ENCODE data around the gene HTR3D.

DNA sequence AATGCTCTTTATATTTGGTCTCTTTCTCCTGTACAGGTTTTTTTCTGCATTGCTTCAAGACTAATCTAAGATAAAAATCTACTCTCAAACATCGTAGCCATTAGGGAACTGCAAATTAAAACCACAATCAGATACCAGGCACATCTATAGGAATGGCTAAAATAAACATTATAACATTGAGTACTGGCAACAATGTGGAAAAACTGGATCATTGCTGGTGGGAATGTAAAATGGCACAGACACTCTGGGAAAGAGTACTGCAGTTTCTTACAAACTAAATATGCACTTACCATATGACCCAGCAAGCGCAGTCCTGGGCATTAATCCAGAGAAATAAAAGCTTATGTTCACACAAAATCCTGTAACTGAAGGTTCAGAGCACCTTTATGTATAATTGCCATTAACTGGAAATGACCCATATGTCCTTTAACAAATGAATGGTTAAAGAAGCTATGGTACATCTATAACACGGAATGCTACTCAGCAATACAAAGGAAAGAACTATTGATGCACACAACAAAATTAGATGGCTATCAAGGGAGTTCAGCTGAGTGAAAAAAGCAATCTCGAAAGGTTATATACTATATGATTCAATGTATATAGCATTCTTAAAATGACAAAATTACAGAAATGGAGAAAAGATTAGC, 20.2 kb upstream of the HTR3D start:
- TF ChIP-seq, protein P1, sequence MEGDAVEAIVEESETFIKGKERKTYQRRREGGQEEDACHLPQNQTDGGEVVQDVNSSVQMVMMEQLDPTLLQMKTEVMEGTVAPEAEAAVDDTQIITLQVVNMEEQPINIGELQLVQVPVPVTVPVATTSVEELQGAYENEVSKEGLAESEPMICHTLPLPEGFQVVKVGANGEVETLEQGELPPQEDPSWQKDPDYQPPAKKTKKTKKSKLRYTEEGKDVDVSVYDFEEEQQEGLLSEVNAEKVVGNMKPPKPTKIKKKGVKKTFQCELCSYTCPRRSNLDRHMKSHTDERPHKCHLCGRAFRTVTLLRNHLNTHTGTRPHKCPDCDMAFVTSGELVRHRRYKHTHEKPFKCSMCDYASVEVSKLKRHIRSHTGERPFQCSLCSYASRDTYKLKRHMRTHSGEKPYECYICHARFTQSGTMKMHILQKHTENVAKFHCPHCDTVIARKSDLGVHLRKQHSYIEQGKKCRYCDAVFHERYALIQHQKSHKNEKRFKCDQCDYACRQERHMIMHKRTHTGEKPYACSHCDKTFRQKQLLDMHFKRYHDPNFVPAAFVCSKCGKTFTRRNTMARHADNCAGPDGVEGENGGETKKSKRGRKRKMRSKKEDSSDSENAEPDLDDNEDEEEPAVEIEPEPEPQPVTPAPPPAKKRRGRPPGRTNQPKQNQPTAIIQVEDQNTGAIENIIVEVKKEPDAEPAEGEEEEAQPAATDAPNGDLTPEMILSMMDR (conservative IDR thresholded peaks at IDR 0.05; ENCODE audit: low read depth in 2 of 2): no peak
- no peak for TF ChIP-seq POLR2AphosphoS5 (IDR thresholded peaks at IDR 0.05; ENCODE audit: low read depth)
- no peak for TF ChIP-seq EZH2phosphoT487 (IDR thresholded peaks at IDR 0.05; ENCODE audit: unreplicated experiment)
- TF ChIP-seq CREB1 (CRISPR knock-in tag; IDR thresholded peaks at IDR 0.05; ENCODE audit: low read depth): no peak
- no peak for TF ChIP-seq EZH2 (IDR thresholded peaks at IDR 0.05; ENCODE audit: low read depth, unreplicated experiment)
- TF ChIP-seq, protein P2, sequence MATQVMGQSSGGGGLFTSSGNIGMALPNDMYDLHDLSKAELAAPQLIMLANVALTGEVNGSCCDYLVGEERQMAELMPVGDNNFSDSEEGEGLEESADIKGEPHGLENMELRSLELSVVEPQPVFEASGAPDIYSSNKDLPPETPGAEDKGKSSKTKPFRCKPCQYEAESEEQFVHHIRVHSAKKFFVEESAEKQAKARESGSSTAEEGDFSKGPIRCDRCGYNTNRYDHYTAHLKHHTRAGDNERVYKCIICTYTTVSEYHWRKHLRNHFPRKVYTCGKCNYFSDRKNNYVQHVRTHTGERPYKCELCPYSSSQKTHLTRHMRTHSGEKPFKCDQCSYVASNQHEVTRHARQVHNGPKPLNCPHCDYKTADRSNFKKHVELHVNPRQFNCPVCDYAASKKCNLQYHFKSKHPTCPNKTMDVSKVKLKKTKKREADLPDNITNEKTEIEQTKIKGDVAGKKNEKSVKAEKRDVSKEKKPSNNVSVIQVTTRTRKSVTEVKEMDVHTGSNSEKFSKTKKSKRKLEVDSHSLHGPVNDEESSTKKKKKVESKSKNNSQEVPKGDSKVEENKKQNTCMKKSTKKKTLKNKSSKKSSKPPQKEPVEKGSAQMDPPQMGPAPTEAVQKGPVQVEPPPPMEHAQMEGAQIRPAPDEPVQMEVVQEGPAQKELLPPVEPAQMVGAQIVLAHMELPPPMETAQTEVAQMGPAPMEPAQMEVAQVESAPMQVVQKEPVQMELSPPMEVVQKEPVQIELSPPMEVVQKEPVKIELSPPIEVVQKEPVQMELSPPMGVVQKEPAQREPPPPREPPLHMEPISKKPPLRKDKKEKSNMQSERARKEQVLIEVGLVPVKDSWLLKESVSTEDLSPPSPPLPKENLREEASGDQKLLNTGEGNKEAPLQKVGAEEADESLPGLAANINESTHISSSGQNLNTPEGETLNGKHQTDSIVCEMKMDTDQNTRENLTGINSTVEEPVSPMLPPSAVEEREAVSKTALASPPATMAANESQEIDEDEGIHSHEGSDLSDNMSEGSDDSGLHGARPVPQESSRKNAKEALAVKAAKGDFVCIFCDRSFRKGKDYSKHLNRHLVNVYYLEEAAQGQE (IDR thresholded peaks at IDR 0.05; ENCODE audit: unreplicated experiment): no peak
